HG02642 (cell line): Measurements from ENCODE around the gene BZW1.
A peak's percentile ranks its signal among the peaks of the same experiment; 100 is the strongest.
"Not testable (repeated sequence)": the region's sequence is repeated elsewhere in the genome, so short reads cannot be mapped to it uniquely, and the experiment has no call there.

ENCODE experiments used
- ATAC-seq: cut with Tn5 transposase; IDR thresholded peaks from one replicate; pipeline ENCODE4 v1.9.1; 2021; ENCODE audit warnings: mild to moderate bottlenecking; ENCODE audit not compliant: unreplicated experiment, poor library complexity

The BZW1 gene

DNA sequence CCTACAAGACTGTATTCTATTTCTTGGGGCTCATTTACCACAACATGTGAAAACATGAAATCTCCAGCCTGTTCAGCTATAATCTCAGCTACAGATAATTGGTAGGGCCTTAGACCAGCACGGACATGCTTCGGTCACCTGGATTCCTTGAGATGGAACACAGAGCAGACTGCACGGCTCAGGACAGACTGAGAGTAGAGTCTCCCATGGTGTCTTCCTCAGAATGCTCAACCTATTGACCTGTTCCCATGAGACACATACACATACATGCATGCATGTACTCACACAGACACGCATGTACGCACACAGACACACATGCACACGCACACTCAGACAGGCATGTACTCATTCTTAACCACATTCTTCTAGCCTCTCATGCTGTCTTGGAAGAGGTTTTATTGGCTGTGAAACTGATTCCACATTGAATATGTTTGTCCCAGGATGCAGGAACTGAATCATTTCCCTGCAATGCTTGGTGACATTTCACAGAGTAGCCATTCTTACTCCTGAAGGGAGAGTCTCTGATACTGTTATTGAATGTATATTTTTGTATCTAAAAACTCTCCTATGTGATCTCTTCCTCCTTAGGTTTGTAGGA is 23.5 kb upstream of the BZW1 start:
- no peak for ATAC-seq

GRCh38 chr2:200790185-200790584 is 21.5 kb upstream of the BZW1 start:
- no peak for ATAC-seq

DNA sequence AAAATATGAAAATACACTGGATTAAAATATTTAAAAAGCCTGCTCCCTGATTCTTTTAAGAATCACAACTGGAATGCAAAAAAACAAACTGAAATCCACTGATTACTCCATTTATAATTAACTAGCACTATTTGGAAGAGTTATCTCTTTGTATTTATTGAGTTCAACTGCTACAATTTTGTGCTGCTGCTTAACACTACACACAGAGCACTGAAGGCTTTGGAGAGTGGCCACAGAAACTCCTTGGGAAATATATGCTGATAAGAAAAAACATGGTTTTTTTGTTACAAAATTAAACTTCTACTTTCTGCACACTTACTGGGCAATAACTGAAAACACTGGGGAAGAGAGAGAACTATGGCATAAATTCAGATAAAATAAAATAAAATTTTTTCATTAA is 19.8 kb upstream of the BZW1 start:
- no peak for ATAC-seq

GRCh38 chr2:200794143-200794542 is 17.6 kb upstream of the BZW1 start:
- no peak for ATAC-seq

GRCh38 chr2:200795028-200795440 is 16.7 kb upstream of the BZW1 start:
- ATAC-seq, result no peak

- no peak for ATAC-seq
These were observed 15.1 kb upstream of the BZW1 start for GRCh38 chr2:200796561-200796960.

DNA sequence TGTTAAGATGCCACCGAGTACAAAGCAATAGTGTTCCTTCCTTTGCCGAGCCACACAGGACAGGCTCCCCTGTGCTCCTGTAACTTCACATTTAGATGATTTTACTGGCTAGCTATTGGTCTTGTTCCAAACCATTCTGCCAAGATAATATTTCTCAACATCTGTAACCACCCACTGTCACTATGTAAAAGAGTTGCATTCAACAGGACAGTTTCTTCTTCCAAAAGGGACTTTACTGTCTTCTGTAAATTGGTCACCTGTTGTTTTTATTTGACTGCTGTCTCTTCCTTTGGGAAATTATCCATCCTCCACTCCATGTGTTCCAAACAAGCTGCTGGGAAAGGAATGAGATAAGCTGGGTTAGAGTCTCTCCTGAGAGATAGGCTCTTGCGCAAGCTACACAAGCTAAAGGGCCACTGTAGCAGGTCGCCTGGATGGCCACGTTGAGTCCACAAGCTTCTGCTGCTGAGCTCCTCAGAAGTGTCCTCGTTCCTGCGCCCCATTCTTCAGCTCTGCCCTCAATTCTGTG is 14.4 kb upstream of the BZW1 start:
- ATAC-seq, result no peak

GRCh38 chr2:200798514-200798913 is 13.2 kb upstream of the BZW1 start:
- ATAC-seq, result no peak

DNA sequence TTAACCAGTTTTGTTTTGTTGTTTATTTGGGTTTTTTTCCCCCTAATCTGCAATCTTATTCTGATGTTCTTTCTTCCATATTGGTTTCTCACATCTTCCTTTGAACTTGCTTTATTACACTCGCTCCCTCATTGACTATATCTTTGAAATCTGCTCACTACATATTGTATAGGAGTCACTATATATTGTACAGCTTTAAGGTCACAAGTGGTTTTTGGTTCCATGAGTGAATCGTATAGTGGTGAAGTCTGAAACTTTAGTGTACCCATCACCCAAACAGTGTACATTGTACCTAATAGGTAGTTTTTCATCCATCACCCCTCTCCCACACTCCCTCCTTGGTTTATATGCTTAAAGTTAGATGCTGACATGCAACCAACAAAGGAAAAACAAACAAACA is 11.3 kb upstream of the BZW1 start:
- no peak for ATAC-seq

GRCh38 chr2:200801431-200801830 is 10.3 kb upstream of the BZW1 start:
- ATAC-seq, result not testable (repeated sequence)

DNA sequence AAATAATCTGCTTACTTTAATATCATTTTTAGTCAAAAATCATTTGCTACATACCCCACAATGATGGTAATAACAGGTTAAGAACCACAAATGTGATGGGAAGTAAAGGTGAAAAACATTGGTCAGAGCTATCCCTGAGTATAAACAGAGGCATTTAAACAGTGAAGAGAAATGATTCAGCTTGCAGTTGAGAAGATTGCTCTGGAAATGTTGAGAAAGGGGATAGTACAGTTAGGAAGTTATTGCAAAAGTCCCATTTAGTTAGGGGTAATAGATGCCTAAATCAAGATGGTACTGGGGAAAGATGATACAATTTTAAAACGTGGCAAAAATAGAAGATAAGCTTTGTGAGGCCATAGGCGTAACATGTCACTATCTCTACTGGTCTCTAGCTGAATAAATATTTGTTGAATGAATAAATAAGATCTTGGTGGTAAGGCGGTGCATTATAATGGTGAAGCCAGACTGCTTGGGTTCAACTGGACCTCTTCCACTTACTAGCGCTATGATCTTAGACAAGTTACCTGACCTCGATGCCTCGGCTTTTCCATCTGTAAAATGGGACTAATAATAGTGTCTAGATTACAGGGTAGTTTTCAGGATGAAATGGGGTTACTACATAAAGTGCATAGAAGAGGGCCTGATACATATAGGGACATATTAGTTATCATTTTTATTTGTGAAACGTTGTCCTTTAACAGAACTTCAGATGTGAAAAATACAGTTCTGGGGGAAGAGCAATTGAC is 2.0 kb upstream of the BZW1 start:
- ATAC-seq, result no peak

DNA sequence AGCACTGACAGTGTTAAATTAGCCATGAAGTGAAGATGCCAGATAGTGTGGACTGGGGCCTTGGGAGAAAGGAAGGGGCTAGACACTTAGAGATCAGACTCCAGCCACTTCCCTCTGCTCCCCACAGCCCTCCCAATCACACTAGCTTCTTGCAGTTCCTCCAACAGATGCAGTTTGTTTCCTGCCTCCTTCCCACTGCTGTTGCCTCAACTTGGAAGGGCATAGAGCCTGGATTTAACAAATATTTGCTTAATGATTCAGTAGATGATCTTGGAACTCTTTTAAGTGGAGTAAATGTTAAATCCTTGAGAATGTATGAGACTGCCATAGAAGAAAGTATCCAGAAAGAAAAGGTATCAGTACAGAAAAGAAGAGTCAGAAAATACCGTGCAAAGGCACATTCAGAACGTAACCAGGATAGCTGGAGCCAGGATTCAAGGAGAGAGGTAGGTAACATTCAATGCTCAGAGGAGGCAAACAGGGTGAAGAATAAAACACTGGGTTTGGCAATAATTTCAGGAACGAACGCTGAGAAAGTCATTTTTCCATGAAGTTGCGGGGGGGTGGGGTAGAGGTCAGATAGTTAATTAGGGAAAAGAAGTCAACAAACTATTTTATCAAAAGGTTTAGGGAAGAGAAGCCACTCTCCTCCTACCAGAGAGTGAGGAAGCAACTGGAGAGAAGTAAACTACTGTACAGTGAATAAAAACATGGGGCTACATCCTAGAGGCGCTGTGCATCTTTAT is 1.3 kb upstream of the BZW1 start:
- no peak for ATAC-seq

DNA sequence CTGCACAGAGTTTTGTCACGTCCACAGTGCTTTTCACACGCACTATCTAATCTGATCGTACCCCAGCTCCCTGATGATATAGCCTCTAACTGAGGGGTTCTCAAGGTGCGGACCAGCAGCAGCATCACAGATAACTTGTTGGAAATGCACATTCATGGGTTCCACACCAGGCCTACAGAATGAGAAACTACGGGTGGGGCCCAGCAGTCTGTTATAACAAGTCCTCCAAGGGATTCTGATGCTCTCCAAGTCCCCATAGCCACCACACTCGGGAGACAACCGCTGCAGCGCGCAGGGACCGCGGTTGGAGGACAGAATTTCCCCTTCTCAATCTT is 745 bp upstream of the BZW1 start:
- ATAC-seq, result no peak

DNA sequence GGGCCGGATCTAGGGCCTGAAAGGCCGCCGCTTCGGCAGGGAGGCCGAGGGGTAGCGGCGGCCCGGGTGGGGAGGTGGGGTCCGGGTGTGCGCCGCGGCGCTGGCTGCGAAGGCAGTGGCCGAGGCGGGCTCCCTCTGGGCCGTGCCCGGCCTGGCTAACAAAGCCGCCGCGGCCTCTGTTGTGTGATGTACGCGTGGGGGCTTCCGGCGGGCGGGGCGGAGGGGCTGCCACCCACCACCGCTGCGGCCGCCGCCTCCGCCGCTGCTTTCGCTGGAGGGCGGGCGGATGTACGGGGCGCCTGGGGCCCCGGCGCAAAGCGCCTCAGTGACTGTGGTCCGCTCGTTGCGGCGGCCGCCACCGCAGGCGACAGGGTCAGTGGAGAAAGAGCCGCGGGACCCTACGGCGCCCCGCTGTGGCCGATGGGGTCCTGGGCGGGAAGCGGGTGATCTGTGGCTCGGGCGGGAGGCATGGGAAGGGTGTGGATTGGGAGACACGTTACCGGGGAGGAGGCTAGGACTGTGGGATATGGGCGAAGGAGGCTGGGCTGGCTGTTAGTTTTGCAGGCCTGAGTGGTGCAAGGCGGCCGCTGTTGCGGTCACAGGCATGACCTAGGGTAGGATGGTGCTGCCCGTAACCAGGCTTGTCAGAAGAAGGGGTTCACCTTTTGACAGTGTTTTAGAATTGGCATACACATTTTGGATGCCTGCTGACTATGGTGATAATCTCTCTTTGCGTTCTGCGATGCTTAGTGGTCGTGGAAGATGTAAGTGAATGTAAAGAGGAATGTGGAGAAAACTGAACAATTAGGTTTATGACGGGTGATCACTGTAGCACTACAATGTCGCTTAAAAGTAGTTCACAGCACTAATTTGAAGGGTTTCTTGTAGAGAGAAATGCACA is 662 bp downstream of the BZW1 start:
- ATAC-seq, result peak; percentile 36

DNA sequence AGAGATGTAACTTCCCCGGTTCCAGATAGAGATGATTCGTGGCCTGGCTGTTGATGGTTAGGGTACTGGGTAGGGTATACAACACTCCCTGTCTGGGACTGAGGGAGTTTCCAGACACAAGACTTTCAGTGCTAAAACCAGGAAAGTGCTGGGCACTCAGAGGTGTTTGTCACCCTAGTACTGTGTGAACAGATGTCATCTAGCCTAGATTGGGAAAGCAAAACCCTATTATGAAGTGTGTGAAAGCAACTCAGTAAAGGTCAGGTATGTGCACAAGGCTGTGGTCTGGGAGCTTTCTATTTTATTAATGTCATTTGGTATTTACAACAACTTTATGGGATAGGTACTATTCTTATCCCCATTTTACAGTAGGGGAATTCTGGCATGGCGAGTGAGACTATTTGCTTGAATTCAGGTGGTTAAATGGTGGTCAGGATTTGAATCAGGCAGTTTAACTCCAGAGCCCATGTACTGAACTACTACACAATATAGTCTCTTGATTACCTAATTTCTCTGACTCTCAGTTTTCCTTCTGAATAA is 2.6 kb downstream of the BZW1 start:
- peak; percentile 22 for ATAC-seq

GRCh38 chr2:200814917-200815316 is 3.2 kb downstream of the BZW1 start:
- ATAC-seq, result no peak

GRCh38 chr2:200818732-200819131 is 7.0 kb downstream of the BZW1 start:
- not testable (repeated sequence) for ATAC-seq

- no peak for ATAC-seq
These were observed 9.0 kb downstream of the BZW1 start for GRCh38 chr2:200820573-200821234.

- no peak for ATAC-seq
These were observed 10.1 kb downstream of the BZW1 start for GRCh38 chr2:200821686-200822245.
